HCT116 (cell line): ENCODE measurements around the gene ARRDC1. TPM values are rescaled to one million over a fixed set of nuclear protein-coding genes. Genes with fewer than 3 reads are reported as not detected.

Experiments
- ATAC-seq: fragments of 200-7000 bp; cut with Tn5 transposase; 2 replicates; pipeline ENCODE4 v1.9.1; 2020; ENCODE audit warnings: mild to moderate bottlenecking, moderate library complexity
- BruUV-seq: library from RNA; stranded (reverse); fragments of 400-500 nt; replicated peaks from 2 replicates; lab custom pipeline; 2021; lab: Mats Ljungman, UMichigan
- CTCF ChIA-PET: fragments of 300-600 bp; sonication (Branson Sonifier 250); formaldehyde crosslinking; loops from one replicate; lab custom pipeline; 2021; ENCODE audit warnings: antibody characterized with exemption; lab: Charles Lee
- POLR2A ChIA-PET: fragments of 300-600, 350-600 bp; sonication (Branson Sonifier 250); formaldehyde crosslinking; loops from one replicate; lab custom pipeline; 2021; ENCODE audit warnings: antibody characterized with exemption; lab: Charles Lee
- RAD21 ChIA-PET, 2 experiments: fragments of 300-600 bp; sonication (Branson Sonifier 250); formaldehyde crosslinking; loops; one replicate each; lab custom pipeline; 2023; ENCODE audit warnings: low total read pairs in 2 of 2; ENCODE audit not compliant: uncharacterized antibody in 2 of 2, unreplicated experiment in 2 of 2, low non-redundant PET in 1 of 2; lab: Charles Lee
- DNase-seq: peaks from one replicate; pipeline ENCODE4 v3.0.0-alpha.2; 2010; ENCODE audit warnings: low read depth, low spot score
- H2AFZ ChIP-seq: fragments of 200-600 bp; shearing (Covaris generic), sonication (generic); 2 replicates; pipeline ENCODE4 v1.6.1; 2017; ENCODE audit warnings: low read depth, mixed run types, mixed read lengths, antibody characterized with exemption, low read length; ENCODE audit not compliant: poor library complexity, severe bottlenecking
- H3K27ac ChIP-seq: 2 replicates; pipeline ENCODE4 v1.5.1; 2012; ENCODE audit warnings: low read depth, low read length
- H3K27me3 ChIP-seq: fragments of 200-600 bp; sonication (generic); 2 replicates; pipeline ENCODE4 v1.6.1; 2016; ENCODE audit warnings: mixed run types, low read length, mixed read lengths; ENCODE audit not compliant: insufficient read depth
- H3K36me3 ChIP-seq, 2 experiments: fragments of 200-500 bp in 1 of 2; fragments of 200-600 bp in 1 of 2; sonication (Bioruptor generic) in 1 of 2; sonication (generic) in 1 of 2; 2 replicates each; pipeline versions ENCODE4 v1.5.1 to v1.6.1; 2014 to 2016; ENCODE audit warnings: low read length in 2 of 2, inconsistent platforms in 1 of 2, mixed read lengths in 1 of 2, mixed run types in 1 of 2; ENCODE audit not compliant: insufficient read depth in 2 of 2, control insufficient read depth in 1 of 2
- H3K4me1 ChIP-seq, 2 experiments: fragments of 200-600 bp in 1 of 2; sonication (generic) in 1 of 2; 2 replicates each; pipeline versions ENCODE4 v1.5.1 to v1.6.1; 2012 to 2017; ENCODE audit warnings: low read length in 2 of 2, inconsistent platforms in 1 of 2, mild to moderate bottlenecking in 1 of 2, mixed read lengths in 1 of 2, mixed run types in 1 of 2, moderate library complexity in 1 of 2; ENCODE audit not compliant: insufficient read depth in 2 of 2, control insufficient read depth in 1 of 2
- H3K4me2 ChIP-seq: fragments of 200-600 bp; sonication (generic); 2 replicates; pipeline ENCODE4 v1.6.1; 2017; ENCODE audit warnings: mixed run types, low read length, mixed read lengths
- H3K4me3 ChIP-seq, 2 experiments: fragments of 200-600 bp in 1 of 2; sonication (generic) in 1 of 2; replicated peaks in 1 of 2; 2 replicates each; pipeline ENCODE4 v1.5.1; 2011 to 2016; ENCODE audit warnings: low read length in 2 of 2, control low read depth in 1 of 2, low read depth in 1 of 2, mild to moderate bottlenecking in 1 of 2, mixed read lengths in 1 of 2, mixed run types in 1 of 2
- H3K79me2 ChIP-seq: fragments of 200-600 bp; sonication (generic); 2 replicates; pipeline ENCODE4 v1.6.1; 2017; ENCODE audit warnings: mild to moderate bottlenecking, mixed run types, low read length, moderate library complexity, mixed read lengths; ENCODE audit not compliant: insufficient read depth
- H3K9ac ChIP-seq: fragments of 200-600 bp; sonication (generic); 2 replicates; pipeline ENCODE4 v1.6.1; 2016; ENCODE audit warnings: low read length, mixed read lengths
- H3K9me2 ChIP-seq: fragments of 200-600 bp; sonication (generic), shearing (Covaris generic); 2 replicates; pipeline ENCODE4 v1.6.1; 2017; ENCODE audit warnings: mixed run types, mild to moderate bottlenecking, moderate library complexity; ENCODE audit not compliant: insufficient read depth
- H3K9me3 ChIP-seq, 2 experiments: fragments of 200-500 bp in 1 of 2; fragments of 200-600 bp in 1 of 2; sonication (Bioruptor generic) in 1 of 2; sonication (generic) in 1 of 2; 2 replicates each; pipeline ENCODE4 v1.6.1; 2014 to 2017; ENCODE audit warnings: low read length in 2 of 2, mixed read lengths in 2 of 2, inconsistent platforms in 1 of 2, low read depth in 1 of 2, mild to moderate bottlenecking in 1 of 2, mixed run types in 1 of 2, moderate library complexity in 1 of 2; ENCODE audit not compliant: control insufficient read depth in 1 of 2, insufficient read depth in 1 of 2
- H4K20me1 ChIP-seq: fragments of 200-600 bp; sonication (generic), shearing (Covaris generic); 2 replicates; pipeline ENCODE4 v1.6.1; 2017; ENCODE audit warnings: mixed run types, mild to moderate bottlenecking, moderate library complexity; ENCODE audit not compliant: insufficient read depth
- ATF3 ChIP-seq: IDR thresholded peaks from 2 replicates; pipeline ENCODE4 v1.6.1; 2012
- CBX3 ChIP-seq: IDR thresholded peaks from 2 replicates; pipeline ENCODE4 v1.6.1; 2012; ENCODE audit warnings: low read depth
- CEBPB ChIP-seq: IDR thresholded peaks from 2 replicates; pipeline ENCODE4 v1.6.1; 2012; ENCODE audit warnings: low read depth
- CTCF ChIP-seq, 3 experiments: fragments of 200-600 bp in 1 of 3; sonication (generic) in 1 of 3; IDR thresholded peaks in 2 of 3; conservative IDR thresholded peaks in 1 of 3; 2 replicates each; pipeline ENCODE4 v1.5.1; 2012 to 2017; ENCODE audit warnings: low read depth in 2 of 3, low read length in 2 of 3, antibody characterized with exemption in 1 of 3, borderline replicate concordance in 1 of 3, control low read depth in 1 of 3, mild to moderate bottlenecking in 1 of 3, mixed read lengths in 1 of 3, mixed run types in 1 of 3, moderate library complexity in 1 of 3; ENCODE audit not compliant: insufficient read depth in 1 of 3
- EGR1 ChIP-seq: IDR thresholded peaks from 2 replicates; pipeline ENCODE4 v1.6.1; 2012; ENCODE audit warnings: low read depth
- EZH2 ChIP-seq: fragments of 200-600 bp; sonication (generic); IDR thresholded peaks from 2 replicates; pipeline ENCODE4 v1.6.1; 2017; ENCODE audit warnings: antibody characterized with exemption, mixed run types
- FOSL1 ChIP-seq: IDR thresholded peaks from 2 replicates; pipeline ENCODE4 v1.6.1; 2012; ENCODE audit warnings: low read depth
- JUND ChIP-seq: IDR thresholded peaks from 2 replicates; pipeline ENCODE4 v1.6.1; 2012
- MAX ChIP-seq: IDR thresholded peaks from 2 replicates; pipeline ENCODE4 v1.6.1; 2012
- POLR2A ChIP-seq: IDR thresholded peaks from 2 replicates; pipeline ENCODE4 v1.7.0; 2011; ENCODE audit warnings: borderline replicate concordance; ENCODE audit not compliant: insufficient read depth, insufficient read length; ENCODE audit errors: extremely low read depth
- POLR2AphosphoS5 ChIP-seq: IDR thresholded peaks from 2 replicates; pipeline ENCODE4 v1.6.1; 2011; ENCODE audit warnings: mild to moderate bottlenecking, low read depth, low read length, moderate library complexity
- RAD21 ChIP-seq: IDR thresholded peaks from 2 replicates; pipeline ENCODE4 v1.6.1; 2012; ENCODE audit warnings: low read depth, mild to moderate bottlenecking
- REST ChIP-seq: IDR thresholded peaks from 2 replicates; pipeline ENCODE4 v1.6.1; 2012; ENCODE audit warnings: low read depth
- SIN3A ChIP-seq: IDR thresholded peaks from 2 replicates; pipeline ENCODE4 v1.6.1; 2012; ENCODE audit warnings: low read depth
- SRF ChIP-seq: IDR thresholded peaks from 2 replicates; pipeline ENCODE4 v1.6.1; 2012; ENCODE audit warnings: low read depth
- TCF7L2 ChIP-seq: IDR thresholded peaks from 2 replicates; pipeline ENCODE4 v1.7.0; 2011; ENCODE audit warnings: borderline replicate concordance, inconsistent platforms; ENCODE audit not compliant: insufficient read depth, insufficient read length; ENCODE audit errors: extremely low read depth
- YY1 ChIP-seq: IDR thresholded peaks from 2 replicates; pipeline ENCODE4 v1.6.1; 2011; ENCODE audit warnings: low read length, low read depth, moderate library complexity, mild to moderate bottlenecking; ENCODE audit not compliant: insufficient replicate concordance; ENCODE audit errors: extremely low read depth
- ZFX ChIP-seq: fragments of 450-650 bp; IDR thresholded peaks from 2 replicates; pipeline ENCODE4 v1.6.1; 2017
- ZNF274 ChIP-seq: fragments of 200-500 bp; sonication (Bioruptor generic); IDR thresholded peaks from 2 replicates; pipeline ENCODE4 v1.6.1; 2014; ENCODE audit warnings: mild to moderate bottlenecking, low read depth, low read length, inconsistent platforms
- intact Hi-C: fragments of 100-400 bp; cut with micrococcal nuclease; formaldehyde crosslinking; loops from 2 replicates; pipeline ENCODE4 v1.10.0; 2022
- total RNA-seq: library from RNA; stranded (reverse); gene quantifications from one replicate; pipeline ENCODE4 v1.2.1, GENCODE V29; 2021; ENCODE audit not compliant: unreplicated experiment

The ARRDC1 gene
- total RNA-seq, 1 experiment from 2014 or later = 82.8 TPM

GRCh38 chr9:137631345-137632229, 26.1 kb downstream of the ARRDC1 start:
- intact Hi-C loops = loop anchor here (2.0 kb wide), 1 partner anchor 75 kb away; no protein-coding TSS in a partner anchor
- Histone ChIP-seq H3K4me1 (no peaks in the 10 kb centered on the region), H3K9ac (no peak overlapping the region), H3K9me2 (no peaks in the 10 kb centered on the region), H3K4me3 (no peak overlapping the region), H3K79me2 (peaks cover 99% of the 10 kb centered on the region), H3K9me3 (no peaks in the 10 kb centered on the region), H4K20me1 (no peaks in the 10 kb centered on the region; the same call in 1 of the 2 replicates), H3K27ac (no peak overlapping the region), H2AFZ (no peak overlapping the region), H3K27me3 (no peaks in the 10 kb centered on the region), H3K36me3 (no peaks in the 10 kb centered on the region), H3K4me2 (no peak overlapping the region)
- no peak for TF ChIP-seq ATF3
- TF ChIP-seq MAX = no peak
- TF ChIP-seq REST = no peak
- no peak for TF ChIP-seq JUND
- no peak for TF ChIP-seq POLR2A
- no peak for TF ChIP-seq YY1
- TF ChIP-seq FOSL1 = no peak
- TF ChIP-seq TCF7L2 = no peak
- no peak for TF ChIP-seq ZNF274
- no peak for TF ChIP-seq ZFX
- no peak for TF ChIP-seq SRF
- TF ChIP-seq CTCF (IDR thresholded peaks at IDR 0.05 in 2 of 3, conservative IDR thresholded peaks at IDR 0.05 in 1 of 3; ENCODE audit: borderline replicate concordance in 1 of 3, insufficient read depth in 1 of 3, low read depth in 2 of 3, low read length in 2 of 3) = no peak
- TF ChIP-seq SIN3A = no peak
- no peak for TF ChIP-seq EGR1
- TF ChIP-seq POLR2AphosphoS5 = no peak
- no peak for TF ChIP-seq EZH2
- TF ChIP-seq CBX3 = no peak
- TF ChIP-seq CEBPB = no peak
- no peak for TF ChIP-seq RAD21
- ChIA-PET RAD21 (no interaction called here), CTCF (no interaction called here), POLR2A (no interaction called here)
- ATAC-seq (no peak), DNase-seq (no peak)
- BruUV-seq = no TSS peak
